Placental pericyte (primary cell): ENCODE results near the gene HLA-DRB1. TPM values are rescaled to one million over a fixed set of nuclear protein-coding genes. Genes with fewer than 3 reads are reported as not detected.

Source experiments
- small RNA-seq: library from RNA; depleted of rRNA; stranded (forward); fragments of <200 nt; gene quantifications from one replicate; pipeline ENCODE3, GENCODE V24; 2012; ENCODE audit warnings: low replicate concordance
- total RNA-seq: library from RNA; depleted of rRNA; stranded (reverse); fragments of >200 nt; gene quantifications from 2 replicates; pipeline ENCODE4 v1.2.3, GENCODE V29; 2012

The HLA-DRB1 gene
- 0.14 TPM in 1 of 2 replicates, not detected in the other for total RNA-seq

GRCh38 chr6:32589596-32590449 lies at the start of gene HLA-DRB1:
TSS of gene HLA-DRB1 (minus strand) at chr6:32589848. CDS start at chr6:32589742, 106 bp downstream.

GRCh38 chr6:32637219-32637880 lies 47.7 kb upstream of the HLA-DRB1 start, which contains the start of gene HLA-DQA1:
TSS of gene HLA-DQA1 (plus strand) at chr6:32637406. CDS start at chr6:32637459, 53 bp downstream.

GRCh38 chr6:32529697-32530430 lies 59.8 kb downstream of the HLA-DRB1 start, which contains the start of gene HLA-DRB5:
TSS of gene HLA-DRB5 (minus strand) at chr6:32530287. CDS start at chr6:32530224, 63 bp downstream.

Small RNAs within 50 kb of the gene (small RNA-seq; reads per million reads assigned to genes)
- gene RNU1-61P = 0.13 reads per million

Other genes with a start within 250 kb of the HLA-DRB1 start
- not detected in 2 replicates for gene TSBP1, start 217.9 kb downstream of the HLA-DRB1 start, total RNA-seq
- gene BTNL2, start 182.7 kb downstream of the HLA-DRB1 start, total RNA-seq = not detected in 2 replicates
- gene HLA-DRA, start 150.0 kb downstream of the HLA-DRB1 start, total RNA-seq = 0.22 and 0.72 TPM in 2 replicates
- 0.14 TPM in 1 of 2 replicates, not detected in the other for gene HLA-DRB5, start 59.6 kb downstream of the HLA-DRB1 start, total RNA-seq
- 0.43 TPM in 1 of 2 replicates, not detected in the other for gene HLA-DQA1, start 47.6 kb upstream of the HLA-DRB1 start, total RNA-seq
- 0.43 TPM in 1 of 2 replicates, not detected in the other for gene HLA-DQB1, start 76.8 kb upstream of the HLA-DRB1 start, total RNA-seq
- gene HLA-DQA2, start 151.5 kb upstream of the HLA-DRB1 start, total RNA-seq = not detected in 2 replicates
- not detected in 2 replicates for gene HLA-DQB2, start 173.7 kb upstream of the HLA-DRB1 start, total RNA-seq
- gene HLA-DOB, start 227.2 kb upstream of the HLA-DRB1 start, total RNA-seq = 0.14 TPM in 1 of 2 replicates, not detected in the other
- gene TAP2, start 248.9 kb upstream of the HLA-DRB1 start, total RNA-seq = 5.0 and 30.4 TPM in 2 replicates